IMR-90 (cell line): ENCODE data around the gene ST6GALNAC4. TPM values are rescaled to one million over a fixed set of nuclear protein-coding genes. Genes with fewer than 3 reads are reported as not detected.

Experiments used
- ATAC-seq: fragments of 200-7000 bp; cut with Tn5 transposase; 2 replicates; pipeline ENCODE4 v1.9.1; 2020; ENCODE audit warnings: low read depth, mild to moderate bottlenecking, moderate library complexity
- BruUV-seq: library from RNA; stranded (reverse); fragments of 400-500 nt; replicated peaks from 2 replicates; lab custom pipeline; 2021; lab: Mats Ljungman, UMichigan
- CTCF ChIA-PET: fragments of 300-600 bp; formaldehyde crosslinking; extraction: SDS; loops from one replicate; lab custom pipeline; 2021; ENCODE audit warnings: antibody characterized with exemption; lab: Yijun Ruan, JAX
- POLR2A ChIA-PET: fragments of 300-600 bp; sonication (Branson Sonifier 250); formaldehyde crosslinking; loops from one replicate; lab custom pipeline; 2022; ENCODE audit warnings: antibody characterized with exemption; ENCODE audit not compliant: unreplicated experiment; lab: Charles Lee
- DNase-seq: peaks from one replicate; pipeline ENCODE4 v3.0.0; 2013
- H2AFZ ChIP-seq: replicated peaks from 2 replicates; pipeline ENCODE3; 2013; ENCODE audit warnings: low read length, mild to moderate bottlenecking; ENCODE audit not compliant: poor library complexity
- H2AK5ac ChIP-seq: 2 replicates; pipeline ENCODE4 v1.6.1; 2013; ENCODE audit warnings: low read depth, low read length, inconsistent platforms
- H2AK9ac ChIP-seq: replicated peaks from 2 replicates; pipeline ENCODE3; 2013; ENCODE audit warnings: mild to moderate bottlenecking, low read depth, low read length, moderate library complexity; ENCODE audit not compliant: poor library complexity
- H2BK120ac ChIP-seq: 2 replicates; pipeline ENCODE4 v1.6.1; 2013; ENCODE audit warnings: low read depth, low read length, inconsistent platforms
- H2BK15ac ChIP-seq: 3 replicates; pipeline ENCODE4 v1.6.1; 2013; ENCODE audit warnings: low read depth, low read length, inconsistent platforms
- H2BK20ac ChIP-seq: 2 replicates; pipeline ENCODE4 v1.6.1; 2013; ENCODE audit warnings: low read depth, mild to moderate bottlenecking, inconsistent platforms, low read length, moderate library complexity
- H2BK5ac ChIP-seq: 2 replicates; pipeline ENCODE4 v1.6.1; 2013; ENCODE audit warnings: mild to moderate bottlenecking, low read depth, low read length, inconsistent platforms; ENCODE audit not compliant: poor library complexity, severe bottlenecking
- H3K14ac ChIP-seq: replicated peaks from 2 replicates; pipeline ENCODE4 v1.6.1; 2013; ENCODE audit warnings: low read depth, low read length, inconsistent platforms
- H3K18ac ChIP-seq: 2 replicates; pipeline ENCODE4 v1.6.1; 2013; ENCODE audit warnings: low read depth, low read length, control low read depth
- H3K23ac ChIP-seq: 2 replicates; pipeline ENCODE4 v1.6.1; 2013; ENCODE audit warnings: low read depth, low read length, inconsistent platforms
- H3K27ac ChIP-seq: 2 replicates; pipeline ENCODE4 v1.5.1; 2013; ENCODE audit warnings: mild to moderate bottlenecking, control low read depth, low read length; ENCODE audit not compliant: insufficient read depth
- H3K27me3 ChIP-seq: 2 replicates; pipeline ENCODE4 v1.6.1; 2013; ENCODE audit warnings: low read length; ENCODE audit not compliant: control insufficient read depth, insufficient read depth
- H3K36me3 ChIP-seq: 2 replicates; pipeline ENCODE4 v1.6.1; 2013; ENCODE audit warnings: low read length, mixed read lengths; ENCODE audit not compliant: control insufficient read depth, insufficient read depth
- H3K4ac ChIP-seq: 2 replicates; pipeline ENCODE4 v1.6.1; 2013; ENCODE audit warnings: low read depth, low read length, inconsistent platforms
- H3K4me1 ChIP-seq: 2 replicates; pipeline ENCODE4 v1.6.1; 2013; ENCODE audit warnings: low read length, mixed read lengths; ENCODE audit not compliant: control insufficient read depth, insufficient read depth
- H3K4me2 ChIP-seq: 2 replicates; pipeline ENCODE4 v1.6.1; 2013; ENCODE audit warnings: low read depth, mild to moderate bottlenecking, control low read depth, low read length, moderate library complexity
- H3K4me3 ChIP-seq: 2 replicates; pipeline ENCODE4 v1.5.1; 2013; ENCODE audit warnings: low read depth, mild to moderate bottlenecking, control low read depth, low read length, moderate library complexity; ENCODE audit not compliant: insufficient read depth
- H3K56ac ChIP-seq: 2 replicates; pipeline ENCODE4 v1.6.1; 2013; ENCODE audit warnings: low read length, inconsistent platforms; ENCODE audit not compliant: insufficient read depth; ENCODE audit errors: extremely low read depth
- H3K79me1 ChIP-seq, 2 experiments: 2 replicates each; pipeline ENCODE4 v1.6.1; 2013; ENCODE audit warnings: low read length in 2 of 2, inconsistent platforms in 1 of 2, low read depth in 1 of 2
- H3K9ac ChIP-seq: 2 replicates; pipeline ENCODE4 v1.6.1; 2013; ENCODE audit warnings: low read depth, low read length, control low read depth
- H3K9me1 ChIP-seq: 2 replicates; pipeline ENCODE4 v1.6.1; 2013; ENCODE audit warnings: low read length, inconsistent platforms; ENCODE audit not compliant: insufficient read depth
- H3K9me3 ChIP-seq: 2 replicates; pipeline ENCODE4 v1.6.1; 2013; ENCODE audit warnings: low read length; ENCODE audit not compliant: control insufficient read depth, insufficient read depth
- H4K20me1 ChIP-seq: 2 replicates; pipeline ENCODE4 v1.6.1; 2013; ENCODE audit warnings: low read length, inconsistent platforms; ENCODE audit not compliant: insufficient read depth
- H4K5ac ChIP-seq: 2 replicates; pipeline ENCODE4 v1.6.1; 2013; ENCODE audit warnings: mild to moderate bottlenecking, low read depth, low read length, control low read depth
- H4K8ac ChIP-seq, 2 experiments: 2 replicates each; pipeline ENCODE4 v1.6.1; 2013; ENCODE audit warnings: low read depth in 2 of 2, low read length in 2 of 2, control low read depth in 1 of 2, inconsistent platforms in 1 of 2
- H4K91ac ChIP-seq: 2 replicates; pipeline ENCODE4 v1.6.1; 2013; ENCODE audit warnings: low read depth, low read length, inconsistent platforms; ENCODE audit not compliant: insufficient read depth
- CEBPB ChIP-seq: IDR thresholded peaks from 2 replicates; pipeline ENCODE4 v1.6.1; 2012; ENCODE audit warnings: low read depth, low read length, improper control_type of control experiment
- SMC3 ChIP-seq: fragments of 150-350 bp; IDR thresholded peaks from 2 replicates; pipeline ENCODE4 v1.6.1; 2016; ENCODE audit warnings: low read depth, mild to moderate bottlenecking, antibody characterized with exemption, low read length, moderate library complexity
- WGBS, 2 experiments: methylation state at CpG; one replicate each; pipeline versions ENCODE4 v1.1.5 to v1.1.7; 2013; ENCODE audit warnings: missing lambda C conversion rate in 2 of 2; ENCODE audit not compliant: insufficient read length in 1 of 2; ENCODE audit errors: extremely low coverage in 2 of 2; 5-methylcytosine and 5-hydroxymethylcytosine counted together
- dilution Hi-C: fragments of 300-500 bp; cut with HindIII; formaldehyde crosslinking; loops from one replicate; pipeline ENCODE4 v1.14.3; 2018; ENCODE audit warnings: low sequenced_read_pairs; ENCODE audit not compliant: unreplicated experiment
- in situ Hi-C: fragments of 300-500 bp; cut with MboI; formaldehyde crosslinking; loops from 3 replicates; pipeline ENCODE4 v1.14.3; 2019; ENCODE audit warnings: low sequenced_read_pairs, inconsistent platforms, mixed read lengths
- intact Hi-C: fragments of 100-400 bp; cut with micrococcal nuclease; formaldehyde crosslinking; loops from 2 replicates; pipeline ENCODE4 v1.10.0; 2022
- polyA plus RNA-seq, 3 experiments: library from polyadenylated mRNA; depleted of rRNA; stranded (reverse); fragments of >200 nt; gene quantifications; 2 replicates each; pipeline ENCODE4 v1.2.3, GENCODE V29; 2012; ENCODE audit warnings: low replicate concordance in 1 of 3
- total RNA-seq: library from RNA; depleted of rRNA; stranded (reverse); fragments of >200 nt; gene quantifications from 2 replicates; pipeline ENCODE4 v1.2.3, GENCODE V29; 2012

The ST6GALNAC4 gene
- total and polyA plus RNA-seq, 2 of the 4 experiments (the other 2 are of a cell fraction): 12.5 to 32.9 TPM

DNA sequence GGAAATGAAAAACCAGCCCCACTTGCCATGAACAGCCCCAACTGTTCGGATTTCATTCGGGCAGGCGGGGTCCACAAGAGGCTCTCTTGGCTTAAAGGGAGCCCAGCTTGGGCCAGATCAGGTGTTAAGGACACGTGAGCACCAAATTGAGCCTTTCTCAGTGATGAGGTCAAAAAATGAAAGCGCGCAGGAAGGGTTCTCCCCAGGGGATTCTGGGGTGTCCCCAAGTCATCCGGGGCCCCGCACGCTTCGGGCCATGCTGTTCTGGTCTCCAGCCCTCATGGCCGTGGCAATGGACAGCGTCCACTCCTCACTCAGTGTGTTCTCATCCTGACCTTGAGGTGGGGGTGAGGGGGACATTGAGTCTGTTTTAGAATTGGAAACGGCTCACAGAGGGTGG lies 50.3 kb downstream of the ST6GALNAC4 start:
- no peak for ATAC-seq
- Histone ChIP-seq H2BK5ac (no peak overlapping the region), H3K4ac (no peak overlapping the region), H3K9ac (no peak overlapping the region), H3K4me3 (no peak overlapping the region), H4K91ac (no peak overlapping the region), H4K8ac (no peak overlapping the region), H2AFZ (no peak overlapping the region), H3K79me1 (no peaks in the 10 kb centered on the region), H3K56ac (no peak overlapping the region), H3K14ac (no peak overlapping the region), H2BK120ac (no peak overlapping the region), H3K4me1 (no peaks in the 10 kb centered on the region), H2BK15ac (no peak overlapping the region), H3K9me3 (no peaks in the 10 kb centered on the region), H3K18ac (no peak overlapping the region), H3K36me3 (peaks cover 22% of the 10 kb centered on the region), H2AK9ac (no peak overlapping the region), H2AK5ac (no peak overlapping the region), H3K27ac (no peak overlapping the region), H4K5ac (no peak overlapping the region), H4K20me1 (0 out of 2 replicates have a peak, but pooled peaks cover 3% of the 10 kb centered on the region), H3K4me2 (no peak overlapping the region), H3K23ac (no peak overlapping the region), H2BK20ac (no peak overlapping the region), H3K27me3 (no peaks in the 10 kb centered on the region), H3K9me1 (peaks cover 3% of the 10 kb centered on the region; the same call in 1 of the 2 replicates)
- intact Hi-C loops (no loop called here), in situ Hi-C loops (no loop called here), dilution Hi-C loops (no loop called here)
- ChIA-PET POLR2A (no interaction called here), CTCF (no interaction called here)
- WGBS, 2 experiments: 100% methylated on average over 3 of the region's 13 CpGs; no CpG with 5 or more reads in 1 of the 2 experiments
- DNase-seq: no peak
- BruUV-seq: TSS peak; percentile 77
- TF ChIP-seq CEBPB (no peak), SMC3 (no peak)
